ENCODE measurements around the gene APOBEC3G. TPM values are rescaled to one million over a fixed set of nuclear protein-coding genes. Genes with fewer than 3 reads are reported as not detected.
"Not testable (repeated sequence)": the region's sequence is repeated elsewhere in the genome, so short reads cannot be mapped to it uniquely, and the experiment has no call there.

Gene APOBEC3G
- total and polyA plus RNA-seq, 10 of the 15 experiments (the other 5 are each of a cell fraction or from before 2014, with no cell fraction given), result 103 to 232 (median 152) TPM

GRCh38 chr22:39031434-39032295 is 45.4 kb upstream of the APOBEC3G start:
- BruUV-seq (replicated peaks); SMC1A ChIA-PET (ENCODE audit: uncharacterized antibody, unreplicated experiment); H3K27me3 ChIP-seq (replicated peaks in 1 of 2; ENCODE audit: control insufficient read depth in 2 of 2, insufficient read depth in 2 of 2, low read length in 1 of 2); H3K9ac ChIP-seq (ENCODE audit: control insufficient read depth, insufficient read depth, low read length); DNase-seq (ENCODE audit: low read depth, low spot score); intact Hi-C loops (cut with micrococcal nuclease; ENCODE audit: unreplicated experiment); CTCF ChIA-PET; H3K4me2 ChIP-seq (ENCODE audit: control insufficient read depth, insufficient read depth); ATAC-seq; H4K20me1 ChIP-seq (ENCODE audit: control insufficient read depth, insufficient read depth); RAD21 ChIA-PET (ENCODE audit: unreplicated experiment); H3K9me3 ChIP-seq (replicated peaks; ENCODE audit: control insufficient read depth, insufficient read depth, low read length); H2AFZ ChIP-seq (ENCODE audit: control insufficient read depth, low read depth, low read length); in situ Hi-C loops (cut with MboI); H3K79me2 ChIP-seq (ENCODE audit: control insufficient read depth, insufficient read depth, low read length); H3K27ac ChIP-seq (ENCODE audit: control insufficient read depth, insufficient read depth); H3K4me1 ChIP-seq (ENCODE audit: control insufficient read depth, insufficient read depth, low read length); H3K4me3 ChIP-seq; H3K36me3 ChIP-seq (ENCODE audit: control insufficient read depth in 2 of 2, insufficient read depth in 2 of 2, low read length in 1 of 2); FAIRE-seq: not testable (repeated sequence)
- whole genome bisulfite sequencing (ENCODE audit: insufficient coverage, insufficient replicate concordance, low lambda C conversion rate, missing lambda C conversion rate), result 98% methylated on average over 16 of the region's 18 CpGs
- POLR2A ChIA-PET, result interaction anchor here (0.6 to 1.4 kb wide), 4 partner anchors 8 to 1883 kb away, joined by 3 to 7 read pairs (median 4); no protein-coding TSS in a partner anchor

GRCh38 chr22:39037071-39037470 is 40.0 kb upstream of the APOBEC3G start:
- SMC1A ChIA-PET (ENCODE audit: uncharacterized antibody, unreplicated experiment); H3K9me3 ChIP-seq (replicated peaks; ENCODE audit: control insufficient read depth, insufficient read depth, low read length); H3K4me3 ChIP-seq; FAIRE-seq; H3K9ac ChIP-seq (ENCODE audit: control insufficient read depth, insufficient read depth, low read length); in situ Hi-C loops (cut with MboI); H3K27me3 ChIP-seq (replicated peaks in 1 of 2; ENCODE audit: control insufficient read depth in 2 of 2, insufficient read depth in 2 of 2, low read length in 1 of 2); intact Hi-C loops (cut with micrococcal nuclease; ENCODE audit: unreplicated experiment); ATAC-seq; H3K4me1 ChIP-seq (ENCODE audit: control insufficient read depth, insufficient read depth, low read length); H3K27ac ChIP-seq (ENCODE audit: control insufficient read depth, insufficient read depth); BruUV-seq (replicated peaks); H3K36me3 ChIP-seq (ENCODE audit: control insufficient read depth in 2 of 2, insufficient read depth in 2 of 2, low read length in 1 of 2); RAD21 ChIA-PET (ENCODE audit: unreplicated experiment); H2AFZ ChIP-seq (ENCODE audit: control insufficient read depth, low read depth, low read length); DNase-seq (ENCODE audit: low read depth, low spot score); H3K4me2 ChIP-seq (ENCODE audit: control insufficient read depth, insufficient read depth); H4K20me1 ChIP-seq (ENCODE audit: control insufficient read depth, insufficient read depth): not testable (repeated sequence)
- WGBS (ENCODE audit: insufficient coverage, insufficient replicate concordance, low lambda C conversion rate, missing lambda C conversion rate), result 53% methylated on average over 2 of the region's 2 CpGs
- POLR2A ChIA-PET, result interaction anchor here (0.7 kb wide), 1 partner anchor 59 kb away, joined by 3 read pairs; no protein-coding TSS in a partner anchor
- H3K79me2 ChIP-seq (ENCODE audit: control insufficient read depth, insufficient read depth, low read length), result peaks cover 12% of the 10 kb centered on the region
- CTCF ChIA-PET, result interaction anchor here (0.6 kb wide), 1 partner anchor 90 kb away, joined by 3 read pairs; no protein-coding TSS in a partner anchor
